C4-2B (cell line): ENCODE data around the gene FAM227B.

Experiments
- H3K27ac ChIP-seq: fragments of 450-650 bp; 2 replicates; pipeline ENCODE4 v1.5.1; 2017
- CTCF ChIP-seq: fragments of 450-650 bp; conservative IDR thresholded peaks from 2 replicates; pipeline ENCODE4 v1.5.1; 2017; ENCODE audit warnings: mild to moderate bottlenecking
- ZFX ChIP-seq: fragments of 450-650 bp; IDR thresholded peaks from 2 replicates; pipeline ENCODE4 v1.6.1; 2017

FAM227B gene

GRCh38 chr15:49306551-49306950 lies 314.1 kb downstream of the FAM227B start:
- TF ChIP-seq ZFX, result no peak
- no peak for TF ChIP-seq CTCF
- H3K27ac ChIP-seq, result no peak overlapping the region

GRCh38 chr15:49303003-49303402 lies 317.6 kb downstream of the FAM227B start:
- no peak overlapping the region for H3K27ac ChIP-seq
- TF ChIP-seq CTCF (no peak), ZFX (no peak)

- TF ChIP-seq CTCF (no peak), ZFX (no peak)
- H3K27ac ChIP-seq, result no peak overlapping the region
Measured at GRCh38 chr15:49301562-49301961, 319.1 kb downstream of the FAM227B start.

- TF ChIP-seq CTCF, result no peak
- no peak for TF ChIP-seq ZFX
- H3K27ac ChIP-seq, result no peak overlapping the region
Measured at GRCh38 chr15:49300856-49301255, 319.8 kb downstream of the FAM227B start.

GRCh38 chr15:49297584-49297983 lies 323.0 kb downstream of the FAM227B start:
- no peak for TF ChIP-seq CTCF
- no peak for TF ChIP-seq ZFX
- H3K27ac ChIP-seq, result no peak overlapping the region

GRCh38 chr15:49296258-49296657 lies 324.4 kb downstream of the FAM227B start:
- TF ChIP-seq ZFX, result no peak
- TF ChIP-seq CTCF, result no peak
- no peak overlapping the region for H3K27ac ChIP-seq

GRCh38 chr15:49293941-49294340 lies 326.7 kb downstream of the FAM227B start:
- H3K27ac ChIP-seq, result no peak overlapping the region
- TF ChIP-seq CTCF, result no peak
- TF ChIP-seq ZFX, result no peak
